NCI-H526 treated with DMSO at 0.1 percent for 48 hours (cell line): ENCODE data around the gene TNRC6B.
"Not testable (repeated sequence)": the region's sequence is repeated elsewhere in the genome, so short reads cannot be mapped to it uniquely, and the experiment has no call there.

ENCODE experiments used
- DNase-seq: peaks from one replicate; lab custom pipeline; 2025; lab: John Stamatoyannopoulos, UW

TNRC6B gene

DNA sequence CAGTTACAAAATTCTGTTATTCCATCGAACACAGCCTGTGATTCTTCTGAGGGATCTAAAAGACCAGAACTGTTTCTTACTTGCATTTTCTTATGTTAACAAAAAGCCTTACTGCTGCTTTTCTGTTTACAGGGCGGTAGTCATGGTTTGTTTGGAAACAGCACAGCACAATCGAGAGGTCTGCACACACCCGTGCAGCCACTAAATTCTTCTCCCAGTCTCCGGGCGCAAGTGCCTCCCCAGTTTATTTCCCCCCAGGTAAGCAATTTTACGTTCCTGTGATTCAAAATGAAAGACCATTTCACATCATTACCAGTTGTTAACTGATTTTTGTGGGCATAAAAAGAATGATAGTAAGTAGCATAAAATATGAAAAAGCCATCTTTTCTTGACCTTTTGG, 107.8 kb downstream of the TNRC6B start:
- no peak for DNase-seq

- DNase-seq: no peak
Measured at GRCh38 chr22:40289991-40290459, 112.3 kb downstream of the TNRC6B start.

DNA sequence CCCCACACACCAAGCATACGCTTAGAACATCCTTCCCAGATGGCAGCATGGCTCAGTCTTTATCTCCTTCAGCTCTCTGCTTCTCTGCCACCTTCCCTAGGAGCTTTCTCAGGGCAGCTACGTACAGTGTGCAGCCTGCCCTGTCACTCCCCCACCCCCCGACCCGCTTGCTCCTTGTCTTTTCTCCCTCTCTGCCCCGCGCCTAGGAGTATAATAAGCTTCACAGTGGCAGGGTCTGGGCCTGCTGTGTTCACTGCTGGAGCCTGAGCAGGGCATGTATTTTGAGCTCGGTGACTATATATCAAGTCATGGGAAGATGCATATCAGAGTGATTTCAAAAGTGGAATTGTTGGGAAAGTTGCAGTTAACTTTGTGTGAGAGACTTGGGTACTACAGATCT, 112.8 kb downstream of the TNRC6B start:
- DNase-seq: no peak

- DNase-seq: no peak
Measured at GRCh38 chr22:40294696-40295095, 117.0 kb downstream of the TNRC6B start.

DNA sequence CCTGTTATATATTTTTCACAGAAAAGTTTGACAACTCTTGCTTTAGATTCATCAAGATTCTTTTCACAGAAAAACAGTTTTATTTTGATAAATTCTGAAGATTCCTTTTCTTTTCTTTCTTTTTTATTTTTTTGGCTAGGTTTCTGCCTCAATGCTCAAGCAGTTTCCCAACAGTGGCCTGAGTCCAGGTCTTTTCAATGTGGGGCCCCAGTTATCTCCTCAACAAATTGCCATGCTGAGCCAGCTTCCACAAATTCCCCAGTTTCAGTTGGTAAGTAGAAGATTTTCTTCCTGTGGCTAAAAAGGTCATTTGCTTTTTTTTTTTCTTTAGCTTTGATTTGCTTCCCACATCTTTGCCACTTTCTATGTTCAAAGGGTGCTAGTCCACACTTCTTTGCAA, 122.6 kb downstream of the TNRC6B start:
- DNase-seq: no peak

DNA sequence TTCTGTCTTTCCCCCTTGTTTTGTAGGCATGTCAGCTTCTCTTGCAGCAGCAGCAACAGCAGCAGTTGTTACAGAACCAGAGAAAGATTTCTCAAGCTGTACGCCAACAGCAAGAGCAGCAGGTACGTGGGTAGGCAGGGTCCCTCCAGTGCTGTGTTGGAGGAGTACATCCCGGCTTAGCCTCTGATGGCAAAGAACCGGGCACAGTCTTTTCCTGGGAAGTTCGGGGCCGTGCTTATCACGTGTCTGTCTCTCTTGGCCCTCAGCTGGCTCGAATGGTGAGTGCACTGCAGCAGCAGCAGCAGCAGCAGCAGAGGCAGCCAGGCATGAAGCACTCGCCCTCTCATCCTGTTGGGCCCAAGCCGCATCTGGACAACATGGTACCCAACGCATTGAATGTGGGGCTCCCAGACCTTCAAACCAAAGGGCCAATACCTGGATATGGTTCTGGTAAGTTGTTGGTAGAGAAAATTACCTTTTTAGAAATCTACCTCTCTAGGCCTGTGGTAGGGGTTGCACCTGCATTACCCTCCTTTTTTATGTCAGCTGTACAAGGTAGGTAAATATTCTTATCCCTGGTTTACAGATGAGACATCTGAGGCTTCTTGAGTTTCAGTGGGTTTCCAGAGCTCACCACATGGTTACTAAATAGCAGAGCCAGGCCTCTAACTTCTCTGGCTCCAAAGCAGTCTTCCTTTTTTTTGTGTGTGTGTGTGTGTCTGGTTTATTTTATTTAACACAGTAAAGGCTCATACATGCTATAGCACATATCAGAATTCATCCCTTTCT, 123.4 kb downstream of the TNRC6B start:
- DNase-seq: no peak

- DNase-seq: no peak
Measured at GRCh38 chr22:40302149-40302548, 124.4 kb downstream of the TNRC6B start.

DNA sequence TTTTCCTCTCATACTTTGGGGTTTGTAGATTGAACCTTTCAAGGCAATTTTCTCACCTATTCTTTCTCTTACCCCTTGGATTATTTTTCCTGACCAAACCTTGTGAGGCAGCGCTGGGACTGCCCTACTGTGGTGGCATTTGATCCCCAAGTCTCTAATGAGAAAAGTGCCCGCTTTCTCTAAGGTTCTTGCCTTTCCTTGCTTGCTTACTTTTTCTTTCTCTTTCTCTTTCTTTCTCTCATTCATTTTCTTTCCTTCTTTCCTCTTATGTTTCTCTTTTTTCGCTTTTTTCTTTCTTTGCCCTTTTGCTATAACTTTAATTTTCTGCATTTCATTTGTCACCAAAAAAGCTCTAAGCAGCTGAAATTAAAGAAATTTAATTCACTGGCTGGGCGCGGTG, 127.9 kb downstream of the TNRC6B start:
- DNase-seq: no peak

- DNase-seq: no peak
Measured at GRCh38 chr22:40308999-40309573, 131.4 kb downstream of the TNRC6B start.

- DNase-seq: no peak
Measured at GRCh38 chr22:40309631-40310030, 131.9 kb downstream of the TNRC6B start.

- DNase-seq: no peak
Measured at GRCh38 chr22:40310081-40310767, 132.5 kb downstream of the TNRC6B start.

- no peak for DNase-seq
Measured at GRCh38 chr22:40310768-40311120, 133.0 kb downstream of the TNRC6B start.

DNA sequence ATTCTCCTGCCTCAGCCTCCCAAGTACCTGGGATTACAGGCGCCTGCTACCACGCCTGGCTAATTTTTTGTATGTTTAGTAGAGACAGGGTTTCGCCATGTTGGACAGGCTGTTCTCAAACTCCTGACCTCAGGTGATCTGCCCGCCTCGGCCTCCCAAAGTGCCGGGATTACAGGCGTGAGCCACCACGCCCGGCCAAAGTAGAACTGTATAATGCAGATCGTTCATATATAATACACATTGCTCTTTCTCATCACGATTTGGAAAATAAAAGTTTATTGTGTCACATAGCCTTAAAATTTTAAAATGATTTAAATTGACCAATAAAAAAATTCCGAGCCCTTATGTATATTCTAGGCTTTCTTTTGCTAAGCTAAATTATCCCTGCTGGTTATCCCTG, 133.9 kb downstream of the TNRC6B start:
- not testable (repeated sequence) for DNase-seq

- DNase-seq: no peak
Measured at GRCh38 chr22:40312050-40312449, 134.3 kb downstream of the TNRC6B start.

DNA sequence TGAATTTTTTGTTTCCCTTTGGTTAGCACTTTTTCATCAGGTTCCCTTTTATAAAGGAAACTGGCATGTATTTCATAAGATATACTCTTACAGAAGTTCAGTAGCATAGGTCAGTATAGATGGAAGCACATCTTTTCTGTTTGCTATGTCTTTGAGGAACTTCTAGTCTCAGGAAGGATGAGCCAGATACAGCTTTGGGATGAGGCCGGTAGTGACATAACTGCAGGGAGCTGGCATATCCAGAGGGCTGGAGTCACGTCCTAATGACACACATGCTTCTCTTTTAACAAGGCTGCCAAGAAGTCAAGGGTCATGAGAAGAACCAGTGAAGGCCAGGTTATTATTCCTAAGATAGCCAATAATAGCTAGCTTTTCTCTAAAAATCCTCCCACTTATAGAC, 135.3 kb downstream of the TNRC6B start:
- DNase-seq: no peak

- no peak for DNase-seq
Measured at GRCh38 chr22:40314041-40314440, 136.3 kb downstream of the TNRC6B start.

DNA sequence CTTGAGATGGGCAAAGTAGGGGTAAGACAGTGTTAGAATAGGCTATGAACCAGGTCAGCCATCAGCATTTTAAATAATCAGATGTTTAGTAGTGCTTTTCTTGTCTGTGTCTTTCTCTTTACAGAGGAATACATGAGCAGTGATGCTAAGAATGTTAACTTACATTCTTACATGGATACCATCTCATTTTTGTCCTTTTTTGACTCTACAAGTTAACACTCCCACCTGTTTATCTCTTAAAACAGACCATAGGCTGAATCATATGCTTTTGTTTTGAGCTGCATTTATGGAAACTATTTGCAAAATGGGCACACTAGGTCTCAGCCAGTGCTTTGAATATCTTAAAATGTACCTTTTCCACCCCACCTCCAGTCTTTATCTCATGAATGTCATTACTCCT, 143.0 kb downstream of the TNRC6B start:
- no peak for DNase-seq

DNA sequence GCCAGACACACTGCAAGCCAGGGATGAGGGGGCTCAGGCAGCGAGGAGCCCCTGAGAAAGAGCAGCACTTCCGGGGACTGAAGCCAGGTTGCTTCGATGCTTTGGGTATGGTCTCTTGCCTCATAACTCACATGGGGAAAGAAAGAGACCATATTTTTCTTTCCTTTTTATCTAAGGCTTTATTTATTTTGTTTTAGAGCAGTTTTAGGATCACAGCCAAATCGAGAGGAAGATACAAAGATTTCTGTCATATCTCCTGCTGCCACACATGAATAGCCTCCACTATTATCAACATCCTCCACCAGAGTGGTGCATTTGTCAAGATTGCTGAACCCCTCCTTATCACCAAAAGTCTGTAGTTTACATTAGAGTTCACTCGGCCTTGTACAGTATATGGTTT, 144.3 kb downstream of the TNRC6B start:
- no peak for DNase-seq

DNA sequence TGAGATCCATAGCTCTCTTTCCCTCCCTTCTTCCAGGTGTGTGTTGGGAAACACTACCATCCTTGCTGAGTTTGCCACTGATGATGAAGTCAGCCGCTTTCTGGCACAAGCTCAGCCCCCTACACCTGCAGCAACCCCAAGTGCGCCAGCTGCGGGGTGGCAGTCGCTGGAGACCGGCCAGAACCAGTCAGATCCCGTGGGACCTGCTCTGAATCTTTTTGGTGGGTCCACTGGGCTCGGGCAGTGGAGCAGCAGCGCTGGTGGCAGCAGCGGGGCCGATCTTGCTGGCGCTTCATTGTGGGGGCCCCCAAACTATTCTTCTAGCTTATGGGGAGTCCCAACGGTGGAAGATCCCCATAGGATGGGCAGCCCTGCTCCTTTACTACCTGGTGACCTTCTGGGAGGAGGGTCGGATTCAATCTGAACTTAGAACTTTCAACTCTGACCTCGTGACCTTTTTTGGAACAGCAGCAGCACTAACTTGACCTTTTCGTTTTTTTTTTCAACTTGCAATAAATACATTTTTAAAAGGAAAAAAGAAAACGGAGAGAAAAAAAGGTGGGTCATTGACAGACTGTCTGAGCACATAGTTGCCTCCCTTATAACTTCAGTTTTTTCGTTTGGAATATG, 145.2 kb downstream of the TNRC6B start:
- DNase-seq: no peak

GRCh38 chr22:40323681-40324171, 146.0 kb downstream of the TNRC6B start:
- no peak for DNase-seq

DNA sequence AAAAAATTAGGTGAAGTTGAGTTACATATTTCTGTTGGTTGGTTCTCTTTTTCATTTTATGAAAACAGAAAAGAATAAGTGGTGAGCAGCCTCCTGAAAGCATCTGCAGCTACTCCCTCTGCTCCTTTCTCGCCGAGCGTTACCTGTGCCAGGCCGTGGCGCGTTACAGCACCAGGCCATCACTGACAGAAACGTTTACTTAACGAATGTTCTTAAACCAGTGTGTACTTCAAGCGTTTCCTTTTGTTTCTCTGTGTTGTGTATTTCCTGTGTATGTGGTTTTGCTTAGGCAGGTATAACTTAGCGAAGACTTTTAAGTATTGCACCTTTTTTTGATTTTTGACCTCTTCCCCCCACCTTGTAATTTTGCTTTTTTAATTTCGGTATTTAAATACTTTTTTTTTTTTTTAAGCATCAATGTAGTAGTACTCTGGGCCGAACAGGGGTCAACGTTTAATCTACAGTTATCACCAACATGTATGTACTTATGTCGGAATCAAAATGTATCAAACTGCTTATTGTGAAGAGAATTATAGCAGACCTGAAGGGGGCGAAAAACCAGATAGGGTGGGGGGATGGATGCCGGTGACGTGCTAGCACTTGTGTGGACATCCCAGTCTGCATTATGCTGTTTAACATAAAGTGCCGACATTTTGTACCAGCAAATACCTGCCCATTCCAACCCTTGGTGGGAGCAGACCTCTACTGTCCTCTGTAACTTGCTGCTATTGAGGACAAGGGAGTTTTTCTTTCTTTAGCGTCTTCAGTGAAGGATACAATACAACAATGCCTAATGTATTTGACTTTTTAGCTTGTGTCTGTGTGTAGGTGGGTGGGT, 147.0 kb downstream of the TNRC6B start:
- DNase-seq: no peak

- no peak for DNase-seq
Measured at GRCh38 chr22:40325315-40325714, 147.6 kb downstream of the TNRC6B start.
